ENCODE measurements around the gene DAGLB.
A peak's percentile ranks its signal among the peaks of the same experiment; 100 is the strongest.

Gene DAGLB

GRCh38 chr7:6448943-6449543 is 1.3 kb upstream of the DAGLB start:
- Mint-ChIP-seq H3K27ac (peak overlapping the region; percentile 22), H3K4me1 (peaks cover 40% of the 10 kb centered on the region), H3K4me3 (peak overlapping the region; percentile 61), H3K27me3 (peaks cover 6% of the 10 kb centered on the region), H3K9me3 (no peaks in the 10 kb centered on the region), H3K36me3 (peaks cover 18% of the 10 kb centered on the region)
- CTCF ChIA-PET, result interaction anchor here (0.6 to 0.7 kb wide), 2 partner anchors 99 to 126 kb away, joined by 3 read pairs; no protein-coding TSS in a partner anchor
- DNase-seq, result no peak

- Mint-ChIP-seq H3K9me3 (no peaks in the 10 kb centered on the region), H3K4me1 (peaks cover 50% of the 10 kb centered on the region), H3K27ac (peak overlapping the region; percentile 98), H3K36me3 (peaks cover 30% of the 10 kb centered on the region), H3K4me3 (peak overlapping the region; percentile 96), H3K27me3 (peaks cover 6% of the 10 kb centered on the region)
- DNase-seq, result peak; percentile 46
- CTCF ChIA-PET, result interaction anchor here (1.8 kb wide), 1 partner anchor 9 kb away, joined by 7 read pairs; no protein-coding TSS in a partner anchor
These were observed 745 bp downstream of the DAGLB start for GRCh38 chr7:6446838-6447580.

- CTCF ChIA-PET, result interaction anchor here (1.6 kb wide), 1 partner anchor 8 kb away, joined by 5 read pairs; no protein-coding TSS in a partner anchor
- Mint-ChIP-seq H3K4me1 (peaks cover 62% of the 10 kb centered on the region), H3K4me3 (peak overlapping the region; percentile 9), H3K27ac (no peak overlapping the region), H3K9me3 (no peaks in the 10 kb centered on the region), H3K27me3 (peaks cover 6% of the 10 kb centered on the region), H3K36me3 (peaks cover 39% of the 10 kb centered on the region)
- DNase-seq, result no peak
These were observed 3.1 kb downstream of the DAGLB start for GRCh38 chr7:6444516-6445269.

- Mint-ChIP-seq H3K4me1 (peaks cover 66% of the 10 kb centered on the region), H3K27me3 (peaks cover 6% of the 10 kb centered on the region), H3K4me3 (no peak overlapping the region), H3K27ac (no peak overlapping the region), H3K36me3 (peaks cover 45% of the 10 kb centered on the region), H3K9me3 (no peaks in the 10 kb centered on the region)
- CTCF ChIA-PET, result interaction anchor here (0.7 kb wide), 1 partner anchor 178 kb away, joined by 3 read pairs; no protein-coding TSS in a partner anchor
- no peak for DNase-seq
These were observed 4.3 kb downstream of the DAGLB start for GRCh38 chr7:6443372-6443941.

- H3K9me3 Mint-ChIP-seq, result no peaks in the 10 kb centered on the region
- no peak for DNase-seq
- no peak overlapping the region for H3K27ac Mint-ChIP-seq
- H3K27me3 Mint-ChIP-seq, result no peaks in the 10 kb centered on the region
- no peak overlapping the region for H3K4me3 Mint-ChIP-seq
- CTCF ChIA-PET, result no interaction called here
- peaks cover 72% of the 10 kb centered on the region for H3K4me1 Mint-ChIP-seq
- peaks cover 44% of the 10 kb centered on the region for H3K36me3 Mint-ChIP-seq
These were observed 5.6 kb downstream of the DAGLB start for GRCh38 chr7:6442114-6442513.

GRCh38 chr7:6440381-6440780 is 7.4 kb downstream of the DAGLB start:
- peaks cover 42% of the 10 kb centered on the region for H3K36me3 Mint-ChIP-seq
- CTCF ChIA-PET, result no interaction called here
- no peak for DNase-seq
- H3K27ac Mint-ChIP-seq, result peak overlapping the region; percentile 55
- no peak overlapping the region for H3K4me3 Mint-ChIP-seq
- no peaks in the 10 kb centered on the region for H3K27me3 Mint-ChIP-seq
- no peaks in the 10 kb centered on the region for H3K9me3 Mint-ChIP-seq
- peaks cover 73% of the 10 kb centered on the region for H3K4me1 Mint-ChIP-seq

GRCh38 chr7:6438427-6438826 is 9.3 kb downstream of the DAGLB start:
- peak overlapping the region; percentile 88 for H3K27ac Mint-ChIP-seq
- no peak for DNase-seq
- CTCF ChIA-PET, result interaction anchor here (1.1 to 1.9 kb wide), 2 partner anchors 9 to 88 kb away, joined by 3 to 7 read pairs; partner anchors contain the start of gene DAGLB
- peaks cover 61% of the 10 kb centered on the region for H3K4me1 Mint-ChIP-seq
- H3K4me3 Mint-ChIP-seq, result peak overlapping the region; percentile 57
- no peaks in the 10 kb centered on the region for H3K9me3 Mint-ChIP-seq
- no peaks in the 10 kb centered on the region for H3K27me3 Mint-ChIP-seq
- peaks cover 33% of the 10 kb centered on the region for H3K36me3 Mint-ChIP-seq

- H3K9me3 Mint-ChIP-seq, result no peaks in the 10 kb centered on the region
- CTCF ChIA-PET, result interaction anchor here (1.1 to 1.9 kb wide), 5 partner anchors 8 to 87 kb away, joined by 3 to 7 read pairs (median 4); partner anchors contain the start of gene DAGLB
- no peak overlapping the region for H3K4me3 Mint-ChIP-seq
- peak; percentile 35 for DNase-seq
- no peaks in the 10 kb centered on the region for H3K27me3 Mint-ChIP-seq
- peaks cover 56% of the 10 kb centered on the region for H3K4me1 Mint-ChIP-seq
- peaks cover 33% of the 10 kb centered on the region for H3K36me3 Mint-ChIP-seq
- peak overlapping the region; percentile 75 for H3K27ac Mint-ChIP-seq
These were observed 10.5 kb downstream of the DAGLB start for GRCh38 chr7:6437251-6437650.

GRCh38 chr7:6436385-6436685 is 11.4 kb downstream of the DAGLB start:
- peaks cover 30% of the 10 kb centered on the region for H3K36me3 Mint-ChIP-seq
- H3K9me3 Mint-ChIP-seq, result no peaks in the 10 kb centered on the region
- peak overlapping the region; percentile 91 for H3K27ac Mint-ChIP-seq
- CTCF ChIA-PET, result interaction anchor here (0.9 to 1.8 kb wide), 4 partner anchors 9 to 44 kb away, joined by 3 to 5 read pairs (median 4); no protein-coding TSS in a partner anchor
- H3K27me3 Mint-ChIP-seq, result no peaks in the 10 kb centered on the region
- peaks cover 50% of the 10 kb centered on the region for H3K4me1 Mint-ChIP-seq
- DNase-seq, result peak; percentile 61
- H3K4me3 Mint-ChIP-seq, result peak overlapping the region; percentile 53

GRCh38 chr7:6435486-6436384 is 12.0 kb downstream of the DAGLB start:
- peak; percentile 92 for DNase-seq
- no peaks in the 10 kb centered on the region for H3K27me3 Mint-ChIP-seq
- H3K36me3 Mint-ChIP-seq, result peaks cover 32% of the 10 kb centered on the region
- no peaks in the 10 kb centered on the region for H3K9me3 Mint-ChIP-seq
- peak overlapping the region; percentile 53 for H3K4me3 Mint-ChIP-seq
- H3K4me1 Mint-ChIP-seq, result peaks cover 48% of the 10 kb centered on the region
- H3K27ac Mint-ChIP-seq, result peak overlapping the region; percentile 91
- CTCF ChIA-PET, result interaction anchor here (0.9 to 1.8 kb wide), 4 partner anchors 10 to 29 kb away, joined by 3 to 5 read pairs (median 3); no protein-coding TSS in a partner anchor

GRCh38 chr7:6433784-6434615 is 13.8 kb downstream of the DAGLB start:
- peak overlapping the region; percentile 7 for H3K27ac Mint-ChIP-seq
- no peak for DNase-seq

GRCh38 chr7:6432781-6433180 is 15.0 kb downstream of the DAGLB start:
- CTCF ChIA-PET, result interaction anchor here (1.0 kb wide), 1 partner anchor 60 kb away, joined by 3 read pairs; no protein-coding TSS in a partner anchor
- no peak overlapping the region for H3K27ac Mint-ChIP-seq
- no peaks in the 10 kb centered on the region for H3K9me3 Mint-ChIP-seq
- peaks cover 31% of the 10 kb centered on the region for H3K36me3 Mint-ChIP-seq
- H3K4me3 Mint-ChIP-seq, result no peak overlapping the region
- no peaks in the 10 kb centered on the region for H3K27me3 Mint-ChIP-seq
- H3K4me1 Mint-ChIP-seq, result peaks cover 29% of the 10 kb centered on the region
- DNase-seq, result no peak

More at GRCh38 chr7:6433784-6434615, 13.8 kb downstream of the DAGLB start:
- Mint-ChIP-seq H3K36me3 (peaks cover 32% of the 10 kb centered on the region), H3K4me3 (no peak overlapping the region), H3K27me3 (no peaks in the 10 kb centered on the region), H3K4me1 (peaks cover 39% of the 10 kb centered on the region), H3K9me3 (no peaks in the 10 kb centered on the region)
- CTCF ChIA-PET, result interaction anchor here (0.5 to 1.1 kb wide), 2 partner anchors 26 to 53 kb away, joined by 3 read pairs; no protein-coding TSS in a partner anchor
